ENCODE data around the gene TOX3. TPM values are rescaled to one million over a fixed set of nuclear protein-coding genes. Genes with fewer than 3 reads are reported as not detected.

TOX3 gene
- total RNA-seq, 8 experiments from 2014 or later = 0.54 to 23.3 (median 9.3) TPM; not detected in 2

- in situ Hi-C loops (cut with MboI; ENCODE audit: low pct_unique_long_range_greater_than_20kb in 2 of 9, low sequenced_read_pairs in 9 of 9, unreplicated experiment in 9 of 9) = no loop called here
- WGBS, 10 experiments = 33 to 100% (median 83%) methylated on average over 1 to 5 of the region's 6 CpGs; no CpG with 5 or more reads in 2 of the 10 experiments
- ATAC-seq (replicated peaks in 6 of 8) = no peak
These were observed 25.4 kb downstream of the TOX3 start for GRCh38 chr16:52521570-52521969.

GRCh38 chr16:52518884-52519283 lies 28.1 kb downstream of the TOX3 start:
- in situ Hi-C loops (cut with MboI; ENCODE audit: low pct_unique_long_range_greater_than_20kb in 2 of 9, low sequenced_read_pairs in 9 of 9, unreplicated experiment in 9 of 9) = no loop called here
- Histone ChIP-seq H3K27ac (no peak overlapping the region), H3K4me1 (replicated peaks in 1 of 2) (peaks cover 0 to 25% of the 10 kb centered on the region in 2 donors), H3K4me3 (no peak overlapping the region)
- WGBS, 10 experiments = 0 to 98% (median 90%) methylated on average over 1 to 5 of the region's 5 CpGs; no CpG with 5 or more reads in 2 of the 10 experiments
- ATAC-seq (replicated peaks in 6 of 8) = no peak

More at GRCh38 chr16:52521570-52521969, 25.4 kb downstream of the TOX3 start:
- Histone ChIP-seq H3K27ac (no peak overlapping the region), H3K4me3 (no peak overlapping the region), H3K4me1 (replicated peaks in 1 of 2) (peaks cover 2 to 48% of the 10 kb centered on the region in 2 donors)

GRCh38 chr16:52515068-52515671 lies 31.8 kb downstream of the TOX3 start:
- no peak overlapping the region for H3K27ac ChIP-seq
- H3K4me3 ChIP-seq = no peak overlapping the region
- in situ Hi-C loops (cut with MboI; ENCODE audit: low pct_unique_long_range_greater_than_20kb in 2 of 9, low sequenced_read_pairs in 9 of 9, unreplicated experiment in 9 of 9) = no loop called here
- peaks cover 0 to 17% of the 10 kb centered on the region in 2 donors for H3K4me1 ChIP-seq (replicated peaks in 1 of 2)
- no peak for ATAC-seq (replicated peaks in 6 of 8)
- WGBS, 10 experiments = 10 to 93% (median 80%) methylated on average over 1 to 4 of the region's 4 CpGs

DNA sequence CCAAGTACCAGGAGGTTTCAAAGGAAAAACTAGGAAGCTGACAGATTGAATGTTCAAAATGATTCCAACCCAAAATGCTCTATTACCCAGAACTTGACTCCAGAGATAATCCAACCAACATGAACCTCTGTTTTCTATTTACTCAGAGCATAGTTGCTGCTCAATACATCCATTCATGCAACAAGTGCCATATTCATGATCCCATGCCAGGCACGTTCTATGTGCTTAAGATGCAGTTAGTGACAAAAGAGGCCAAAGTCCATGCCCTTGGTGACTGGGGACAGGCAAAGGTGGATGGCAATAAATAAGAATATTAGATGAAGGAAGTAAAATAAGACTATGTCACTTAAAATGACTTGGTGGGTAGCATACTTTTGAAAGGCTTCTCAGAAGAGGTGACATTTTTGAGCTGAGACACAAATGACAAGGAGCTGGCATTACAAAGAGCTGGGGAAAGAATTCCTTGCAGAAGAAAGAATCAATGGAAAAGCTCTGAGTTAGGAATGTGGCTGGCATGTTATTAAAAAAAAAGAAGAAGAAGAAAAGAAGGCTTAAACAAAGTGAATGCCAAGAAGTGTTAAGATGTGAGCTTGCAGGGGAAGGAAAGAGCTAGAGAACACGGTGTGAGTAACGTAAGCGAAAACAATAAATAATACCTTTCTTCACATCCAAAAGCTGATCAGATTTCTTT lies 34.5 kb downstream of the TOX3 start:
- 15 to 100% (median 82%) methylated on average over 1 to 4 of the region's 4 CpGs; no CpG with 5 or more reads in 1 of the 10 experiments for WGBS, 10 experiments
- in situ Hi-C loops (cut with MboI; ENCODE audit: low pct_unique_long_range_greater_than_20kb in 2 of 9, low sequenced_read_pairs in 9 of 9, unreplicated experiment in 9 of 9) = no loop called here
- no peak for ATAC-seq (replicated peaks in 6 of 8)
- H3K4me3 ChIP-seq = no peak overlapping the region
- no peak overlapping the region for H3K27ac ChIP-seq
- H3K4me1 ChIP-seq (replicated peaks in 1 of 2) = peaks cover 0 to 6% of the 10 kb centered on the region in 2 donors

DNA sequence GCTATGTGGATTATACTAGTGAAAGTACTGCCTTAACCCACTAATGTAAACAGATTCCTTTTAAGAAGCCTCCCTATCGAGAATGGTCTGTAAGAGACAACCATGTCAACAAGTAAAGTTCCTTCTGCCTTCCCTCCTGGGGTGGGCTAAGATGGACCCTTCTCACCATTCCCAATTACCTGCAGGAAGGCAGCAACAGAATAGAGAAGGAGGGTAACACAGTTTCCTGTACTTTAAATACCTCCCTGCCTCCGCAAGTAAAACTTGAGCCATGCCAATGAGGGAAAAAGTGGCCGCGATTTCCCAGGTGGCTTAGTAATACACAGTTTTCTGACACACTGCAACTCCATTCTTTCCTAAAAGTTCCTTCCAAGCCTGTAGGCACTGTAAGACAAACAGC lies 45.2 kb downstream of the TOX3 start:
- H3K27ac ChIP-seq = no peak overlapping the region
- ATAC-seq (replicated peaks in 6 of 8) = no peak
- H3K4me1 ChIP-seq (replicated peaks in 1 of 2) = peaks cover 30 to 37% of the 10 kb centered on the region in 2 donors
- H3K4me3 ChIP-seq = no peak overlapping the region
- in situ Hi-C loops (cut with MboI; ENCODE audit: low pct_unique_long_range_greater_than_20kb in 2 of 9, low sequenced_read_pairs in 9 of 9, unreplicated experiment in 9 of 9) = no loop called here
- WGBS, 10 experiments = 0 to 100% (median 64%) methylated on average over 1 to 4 of the region's 4 CpGs; no CpG with 5 or more reads in 2 of the 10 experiments

DNA sequence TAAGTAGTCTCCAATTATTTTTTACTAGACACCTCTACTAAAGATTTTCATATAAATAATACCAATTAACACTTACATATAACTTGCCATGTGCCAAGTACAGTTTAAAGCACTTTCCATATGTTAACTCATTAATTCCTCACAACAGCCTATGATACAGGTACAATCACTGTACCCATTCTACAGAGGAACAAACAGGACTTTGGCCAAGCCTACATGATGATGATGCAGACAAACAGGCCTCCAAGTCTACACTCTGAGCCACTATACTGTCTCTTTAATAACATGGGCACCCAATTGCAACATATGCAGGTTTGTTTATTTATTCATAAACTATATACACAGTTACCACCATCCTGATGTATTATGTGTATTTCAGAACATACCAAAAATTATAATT lies 46.0 kb downstream of the TOX3 start:
- no peak overlapping the region for H3K27ac ChIP-seq
- no peak overlapping the region for H3K4me3 ChIP-seq
- peaks cover 35 to 45% of the 10 kb centered on the region in 2 donors for H3K4me1 ChIP-seq (replicated peaks in 1 of 2)
- in situ Hi-C loops (cut with MboI; ENCODE audit: low pct_unique_long_range_greater_than_20kb in 2 of 9, low sequenced_read_pairs in 9 of 9, unreplicated experiment in 9 of 9) = no loop called here
- no peak for ATAC-seq (replicated peaks in 6 of 8)

- in situ Hi-C loops (cut with MboI; ENCODE audit: low pct_unique_long_range_greater_than_20kb in 2 of 9, low sequenced_read_pairs in 9 of 9, unreplicated experiment in 9 of 9) = no loop called here
- Histone ChIP-seq H3K4me1 (replicated peaks in 1 of 2) (peaks cover 44 to 60% of the 10 kb centered on the region in 2 donors), H3K27ac (peak overlapping the region; percentile 82 to 92), H3K4me3 (peak overlapping the region in 4 of 5 donors; percentile 0 to 19 (median 14))
- 0 to 53% (median 15%) methylated on average over 2 to 5 of the region's 5 CpGs for WGBS, 10 experiments
- ATAC-seq (replicated peaks in 6 of 8) = peak in 4 of 8 experiments; percentile 17 to 39 (median 36)
These were observed 47.9 kb downstream of the TOX3 start for GRCh38 chr16:52499060-52499440.

- Histone ChIP-seq H3K4me1 (replicated peaks in 1 of 2) (peaks cover 49 to 65% of the 10 kb centered on the region in 2 donors), H3K4me3 (peak overlapping the region in 4 of 5 donors; percentile 0 to 19 (median 14)), H3K27ac (peak overlapping the region; percentile 82 to 92)
- in situ Hi-C loops (cut with MboI; ENCODE audit: low pct_unique_long_range_greater_than_20kb in 2 of 9, low sequenced_read_pairs in 9 of 9, unreplicated experiment in 9 of 9) = no loop called here
- 0 to 76% (median 30%) methylated on average over 1 to 15 of the region's 16 CpGs for WGBS, 10 experiments
- peak in 5 of 8 experiments; percentile 56 to 87 (median 82) for ATAC-seq (replicated peaks in 6 of 8)
These were observed 48.4 kb downstream of the TOX3 start for GRCh38 chr16:52498328-52499059.

DNA sequence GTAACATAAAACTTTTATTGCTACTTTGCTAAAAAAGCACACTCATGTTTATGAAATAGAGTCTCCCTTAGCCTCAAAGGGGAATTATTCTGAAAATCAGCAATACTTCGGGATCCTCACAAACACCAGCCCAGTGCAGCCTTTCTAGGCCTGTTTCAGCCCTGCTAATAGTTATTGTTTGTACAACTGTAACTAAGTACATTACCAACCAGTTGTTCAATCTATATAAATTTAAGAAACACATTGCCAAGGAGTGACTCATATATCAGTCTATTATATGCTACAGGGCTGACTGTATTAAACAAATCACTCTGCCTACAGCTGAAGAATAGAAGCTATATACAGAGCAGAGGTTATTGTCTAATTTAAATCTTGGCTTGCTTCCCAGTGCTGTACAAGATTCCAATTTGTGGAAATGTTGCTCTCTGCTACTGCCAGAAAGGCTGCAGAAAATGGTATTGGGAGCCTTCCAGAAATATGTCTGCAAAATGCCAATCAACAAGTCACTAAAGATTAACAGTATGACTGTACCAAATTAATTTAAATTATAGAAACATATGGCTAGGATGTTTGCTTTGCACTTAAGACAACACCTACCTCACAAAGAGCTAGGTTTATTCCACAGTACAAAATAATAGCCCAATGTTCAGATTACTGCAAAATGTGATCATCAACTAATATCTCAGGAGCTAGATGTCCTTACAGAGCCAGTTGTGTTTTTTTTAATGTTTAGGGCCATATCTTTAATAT lies 49.7 kb downstream of the TOX3 start:
- peaks cover 53 to 71% of the 10 kb centered on the region in 2 donors for H3K4me1 ChIP-seq (replicated peaks in 1 of 2)
- WGBS, 10 experiments = 0 to 100% (median 76%) methylated on average over 1 of the region's 1 CpG; no CpG with 5 or more reads in 4 of the 10 experiments
- in situ Hi-C loops (cut with MboI; ENCODE audit: low pct_unique_long_range_greater_than_20kb in 2 of 9, low sequenced_read_pairs in 9 of 9, unreplicated experiment in 9 of 9) = no loop called here
- no peak overlapping the region for H3K4me3 ChIP-seq
- H3K27ac ChIP-seq = peak overlapping the region; percentile 82 to 92
- peak; percentile 32 to 92 (median 74) for ATAC-seq (replicated peaks in 6 of 8)

GRCh38 chr16:52496051-52496876 lies 50.7 kb downstream of the TOX3 start:
- H3K4me1 ChIP-seq (replicated peaks in 1 of 2) = peaks cover 53 to 71% of the 10 kb centered on the region in 2 donors
- H3K27ac ChIP-seq = no peak overlapping the region
- in situ Hi-C loops (cut with MboI; ENCODE audit: low pct_unique_long_range_greater_than_20kb in 2 of 9, low sequenced_read_pairs in 9 of 9, unreplicated experiment in 9 of 9) = no loop called here
- H3K4me3 ChIP-seq = no peak overlapping the region
- 49 to 94% (median 72%) methylated on average over 3 to 6 of the region's 6 CpGs for WGBS, 10 experiments
- no peak for ATAC-seq (replicated peaks in 6 of 8)

DNA sequence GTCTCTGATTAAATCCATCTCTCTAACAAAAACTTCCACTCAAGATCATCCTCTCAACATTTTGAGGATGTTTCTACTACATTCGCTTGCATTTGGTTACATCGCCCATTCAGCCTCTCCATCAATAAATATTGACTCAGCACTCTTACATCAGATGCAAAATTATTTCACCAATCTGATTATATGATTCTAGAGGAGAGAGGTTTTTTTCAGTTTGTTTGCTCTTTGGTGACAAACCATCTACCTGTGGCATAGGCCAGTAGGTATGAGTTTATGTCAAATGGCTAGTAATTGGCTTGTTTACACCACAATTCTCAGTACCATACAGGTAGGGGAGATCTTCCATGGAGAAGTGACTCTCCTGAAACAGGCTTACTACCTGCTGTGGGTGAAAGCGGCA lies 52.3 kb downstream of the TOX3 start:
- no peak overlapping the region for H3K4me3 ChIP-seq
- in situ Hi-C loops (cut with MboI; ENCODE audit: low pct_unique_long_range_greater_than_20kb in 2 of 9, low sequenced_read_pairs in 9 of 9, unreplicated experiment in 9 of 9) = no loop called here
- 19 to 93% (median 89%) methylated on average over 2 to 3 of the region's 3 CpGs; no CpG with 5 or more reads in 1 of the 10 experiments for WGBS, 10 experiments
- ATAC-seq (replicated peaks in 6 of 8) = no peak
- peaks cover 46 to 62% of the 10 kb centered on the region in 2 donors for H3K4me1 ChIP-seq (replicated peaks in 1 of 2)
- no peak overlapping the region for H3K27ac ChIP-seq

DNA sequence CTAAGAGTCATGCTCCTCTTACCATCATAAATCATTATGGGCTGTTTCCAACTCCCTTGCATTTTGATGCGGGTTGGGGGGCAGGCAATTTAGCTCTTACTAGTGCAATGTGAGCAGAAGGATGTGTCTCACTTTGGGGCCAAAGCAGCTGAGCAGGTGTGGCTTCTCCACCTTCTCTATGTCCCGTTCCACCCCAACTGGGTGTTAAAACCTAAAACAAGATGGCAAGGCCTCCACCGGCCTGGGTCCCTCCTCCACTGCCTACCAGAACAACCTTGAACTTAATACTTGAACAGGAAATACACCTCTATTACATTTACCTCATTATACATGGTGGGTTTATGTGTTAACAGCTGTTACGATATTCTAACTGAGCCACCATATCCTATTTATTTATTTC lies 52.8 kb downstream of the TOX3 start:
- ATAC-seq (replicated peaks in 6 of 8) = peak in 2 of 8 experiments; percentile 35 to 39
- peak overlapping the region in 1 of 2 donors; percentile 14 for H3K27ac ChIP-seq
- in situ Hi-C loops (cut with MboI; ENCODE audit: low pct_unique_long_range_greater_than_20kb in 2 of 9, low sequenced_read_pairs in 9 of 9, unreplicated experiment in 9 of 9) = no loop called here
- WGBS, 10 experiments = 23 to 100% (median 50%) methylated on average over 1 to 4 of the region's 4 CpGs; no CpG with 5 or more reads in 1 of the 10 experiments
- H3K4me1 ChIP-seq (replicated peaks in 1 of 2) = peaks cover 42 to 57% of the 10 kb centered on the region in 2 donors
- H3K4me3 ChIP-seq = no peak overlapping the region

Data from motor neuron (in vitro differentiated cells).